ENCODE results near the gene ZGPAT. TPM values are rescaled to one million over a fixed set of nuclear protein-coding genes. Genes with fewer than 3 reads are reported as not detected.

Gene ZGPAT
- total RNA-seq, 4 donors from 2014 or later, result 21.7 to 25.8 (median 23.3) TPM

DNA sequence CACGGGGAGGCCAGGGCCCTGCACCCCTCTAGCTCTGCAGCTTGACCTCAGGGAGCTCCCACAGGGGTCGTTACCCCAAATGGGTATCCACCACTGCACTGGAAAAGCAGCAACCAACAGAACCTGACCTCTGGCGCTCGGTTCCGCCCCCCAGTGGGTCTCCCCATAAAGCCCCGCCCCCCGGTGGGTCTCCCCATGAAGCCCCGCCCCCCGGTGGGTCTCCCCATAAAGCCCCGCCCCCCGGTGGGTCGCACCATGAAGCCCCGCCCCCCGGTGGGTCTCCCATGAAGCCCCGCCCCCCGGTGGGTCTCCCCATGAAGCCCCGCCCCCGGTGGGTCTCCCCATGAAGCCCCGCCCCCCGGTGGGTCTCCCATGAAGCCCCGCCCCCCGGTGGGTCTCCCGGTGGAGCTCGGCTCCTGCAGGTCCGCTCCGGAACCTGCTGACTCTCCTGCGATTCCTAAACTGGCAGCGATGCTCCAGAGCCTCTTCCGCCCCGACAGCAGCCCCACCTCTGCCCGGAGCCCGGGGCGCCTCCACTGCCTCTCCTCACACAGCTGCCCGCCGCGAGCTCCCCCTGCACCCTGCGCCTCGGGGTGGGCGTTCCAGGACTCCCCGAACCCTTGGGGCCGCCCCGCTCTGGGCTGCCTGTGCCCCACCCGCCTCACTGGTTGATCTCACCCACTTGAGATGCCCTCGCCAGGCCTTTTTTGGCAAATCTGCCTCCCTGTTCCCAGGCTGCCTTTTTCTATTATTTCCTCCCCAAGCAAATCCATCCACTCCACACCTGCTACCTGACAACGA is 43.8 kb downstream of the ZGPAT start:
- Histone ChIP-seq H3K27ac (no peak overlapping the region), H3K4me3 (no peak overlapping the region), H3K9me3 (no peaks in the 10 kb centered on the region), H3K27me3 (no peaks in the 10 kb centered on the region), H3K36me3 (peaks cover 11% of the 10 kb centered on the region), H3K4me1 (no peaks in the 10 kb centered on the region)
- DNase-seq (ENCODE audit: low spot score in 2 of 2), result no peak
- 53% methylated on average over 14 of the region's 45 CpGs for WGBS
- TF ChIP-seq, protein P1, sequence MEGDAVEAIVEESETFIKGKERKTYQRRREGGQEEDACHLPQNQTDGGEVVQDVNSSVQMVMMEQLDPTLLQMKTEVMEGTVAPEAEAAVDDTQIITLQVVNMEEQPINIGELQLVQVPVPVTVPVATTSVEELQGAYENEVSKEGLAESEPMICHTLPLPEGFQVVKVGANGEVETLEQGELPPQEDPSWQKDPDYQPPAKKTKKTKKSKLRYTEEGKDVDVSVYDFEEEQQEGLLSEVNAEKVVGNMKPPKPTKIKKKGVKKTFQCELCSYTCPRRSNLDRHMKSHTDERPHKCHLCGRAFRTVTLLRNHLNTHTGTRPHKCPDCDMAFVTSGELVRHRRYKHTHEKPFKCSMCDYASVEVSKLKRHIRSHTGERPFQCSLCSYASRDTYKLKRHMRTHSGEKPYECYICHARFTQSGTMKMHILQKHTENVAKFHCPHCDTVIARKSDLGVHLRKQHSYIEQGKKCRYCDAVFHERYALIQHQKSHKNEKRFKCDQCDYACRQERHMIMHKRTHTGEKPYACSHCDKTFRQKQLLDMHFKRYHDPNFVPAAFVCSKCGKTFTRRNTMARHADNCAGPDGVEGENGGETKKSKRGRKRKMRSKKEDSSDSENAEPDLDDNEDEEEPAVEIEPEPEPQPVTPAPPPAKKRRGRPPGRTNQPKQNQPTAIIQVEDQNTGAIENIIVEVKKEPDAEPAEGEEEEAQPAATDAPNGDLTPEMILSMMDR (IDR thresholded peaks at IDR 0.05), result no peak
- no peak for TF ChIP-seq POLR2A (IDR thresholded peaks at IDR 0.05)
- no peak for TF ChIP-seq EP300 (IDR thresholded peaks at IDR 0.05)
- TF ChIP-seq POLR2AphosphoS5 (IDR thresholded peaks at IDR 0.05), result no peak

DNA sequence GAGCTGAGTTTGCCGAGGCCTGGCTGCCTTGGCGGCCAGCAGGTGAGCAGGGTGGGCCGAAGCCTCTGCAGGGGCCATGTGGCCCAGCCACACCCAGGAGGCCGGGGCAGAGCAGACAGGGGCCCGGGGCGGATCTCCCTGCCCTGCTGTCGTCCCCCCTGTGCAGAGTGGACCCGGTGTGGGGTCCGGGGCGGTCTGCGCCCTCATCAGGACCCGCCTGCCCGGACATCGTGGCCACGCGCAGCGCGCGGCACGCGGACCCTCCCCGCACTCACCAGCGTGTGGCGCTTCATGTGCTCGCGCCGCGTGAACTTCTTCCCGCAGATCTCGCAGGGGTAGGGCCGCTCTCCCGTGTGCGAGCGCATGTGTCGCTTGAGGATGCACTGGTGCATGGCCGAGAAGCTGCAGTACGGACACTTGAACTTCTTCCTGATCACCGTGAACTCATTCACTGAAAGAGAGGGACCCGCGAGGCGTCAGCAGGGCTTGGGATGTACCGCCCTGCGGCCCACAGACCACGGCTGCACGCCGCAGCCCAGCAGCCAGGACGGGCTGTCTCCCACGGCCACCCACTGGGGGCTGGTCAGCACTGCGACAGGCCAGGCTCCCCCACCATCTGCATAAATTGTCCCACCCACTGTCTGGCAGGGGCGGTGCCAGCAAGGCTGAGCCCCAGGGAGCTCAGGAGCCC is 44.7 kb downstream of the ZGPAT start:
- WGBS, result 94% methylated on average over 15 of the region's 50 CpGs
- Histone ChIP-seq H3K9me3 (no peaks in the 10 kb centered on the region), H3K27ac (no peak overlapping the region), H3K36me3 (peaks cover 11% of the 10 kb centered on the region), H3K27me3 (no peaks in the 10 kb centered on the region), H3K4me3 (no peak overlapping the region), H3K4me1 (no peaks in the 10 kb centered on the region)
- TF ChIP-seq, protein P1 (IDR thresholded peaks at IDR 0.05), result no peak
- TF ChIP-seq POLR2A (IDR thresholded peaks at IDR 0.05) (no peak), POLR2AphosphoS5 (IDR thresholded peaks at IDR 0.05) (no peak), EP300 (IDR thresholded peaks at IDR 0.05) (no peak)
- DNase-seq (ENCODE audit: low spot score in 2 of 2), result no peak

DNA sequence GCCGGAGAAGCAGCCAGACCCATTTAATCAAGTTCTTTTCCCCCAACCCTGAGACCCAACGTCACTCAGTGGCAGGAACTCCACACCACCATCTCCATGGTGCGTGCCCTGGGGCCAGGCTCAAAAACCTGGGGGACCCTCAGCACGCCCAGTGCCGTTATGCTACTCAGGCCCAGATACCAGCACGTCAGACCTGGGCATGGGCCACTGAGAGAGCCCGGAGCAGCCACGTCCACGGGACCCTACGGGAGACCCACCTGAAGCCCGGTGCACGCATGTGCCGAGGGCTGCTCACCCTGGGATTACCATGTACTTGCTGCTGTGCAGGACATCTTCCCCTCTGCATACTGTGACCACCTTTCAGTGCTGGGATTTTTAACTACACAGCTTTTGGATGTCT is 45.5 kb downstream of the ZGPAT start:
- Histone ChIP-seq H3K36me3 (peaks cover 11% of the 10 kb centered on the region), H3K27ac (no peak overlapping the region), H3K4me1 (no peaks in the 10 kb centered on the region), H3K27me3 (no peaks in the 10 kb centered on the region), H3K9me3 (no peaks in the 10 kb centered on the region), H3K4me3 (no peak overlapping the region)
- no peak for DNase-seq (ENCODE audit: low spot score in 2 of 2)
- 92% methylated on average over 13 of the region's 13 CpGs for WGBS
- TF ChIP-seq POLR2A (IDR thresholded peaks at IDR 0.05) (no peak), EP300 (IDR thresholded peaks at IDR 0.05) (no peak), POLR2AphosphoS5 (IDR thresholded peaks at IDR 0.05) (no peak)
- TF ChIP-seq, protein P1 (IDR thresholded peaks at IDR 0.05), result no peak

DNA sequence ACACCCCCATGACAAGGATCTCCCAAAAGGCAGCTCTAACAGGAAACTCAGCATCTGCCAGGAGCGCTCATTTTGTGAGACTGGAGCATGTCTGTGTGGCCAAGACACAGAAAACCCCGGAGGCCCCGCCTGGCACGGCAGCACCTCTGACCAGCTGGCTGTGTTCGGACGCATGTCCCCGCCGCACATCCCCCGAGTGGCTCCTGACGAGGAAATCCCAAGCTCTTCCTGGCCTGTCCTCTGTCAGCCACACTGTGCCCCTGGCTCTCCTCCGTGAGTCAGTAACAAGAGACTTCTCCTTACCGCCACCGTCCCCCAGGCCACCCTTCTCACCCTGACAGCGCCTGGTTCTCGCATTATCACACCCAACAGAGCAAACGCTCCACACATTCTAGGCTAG is 46.2 kb downstream of the ZGPAT start:
- no peak overlapping the region for H3K27ac ChIP-seq
- no peaks in the 10 kb centered on the region for H3K9me3 ChIP-seq
- peaks cover 11% of the 10 kb centered on the region for H3K36me3 ChIP-seq
- H3K4me3 ChIP-seq, result no peak overlapping the region
- H3K27me3 ChIP-seq, result no peaks in the 10 kb centered on the region
- no peak for DNase-seq (ENCODE audit: low spot score in 2 of 2)
- TF ChIP-seq POLR2AphosphoS5 (IDR thresholded peaks at IDR 0.05), result no peak
- whole genome bisulfite sequencing, result 79% methylated on average over 16 of the region's 16 CpGs
- no peaks in the 10 kb centered on the region for H3K4me1 ChIP-seq

DNA sequence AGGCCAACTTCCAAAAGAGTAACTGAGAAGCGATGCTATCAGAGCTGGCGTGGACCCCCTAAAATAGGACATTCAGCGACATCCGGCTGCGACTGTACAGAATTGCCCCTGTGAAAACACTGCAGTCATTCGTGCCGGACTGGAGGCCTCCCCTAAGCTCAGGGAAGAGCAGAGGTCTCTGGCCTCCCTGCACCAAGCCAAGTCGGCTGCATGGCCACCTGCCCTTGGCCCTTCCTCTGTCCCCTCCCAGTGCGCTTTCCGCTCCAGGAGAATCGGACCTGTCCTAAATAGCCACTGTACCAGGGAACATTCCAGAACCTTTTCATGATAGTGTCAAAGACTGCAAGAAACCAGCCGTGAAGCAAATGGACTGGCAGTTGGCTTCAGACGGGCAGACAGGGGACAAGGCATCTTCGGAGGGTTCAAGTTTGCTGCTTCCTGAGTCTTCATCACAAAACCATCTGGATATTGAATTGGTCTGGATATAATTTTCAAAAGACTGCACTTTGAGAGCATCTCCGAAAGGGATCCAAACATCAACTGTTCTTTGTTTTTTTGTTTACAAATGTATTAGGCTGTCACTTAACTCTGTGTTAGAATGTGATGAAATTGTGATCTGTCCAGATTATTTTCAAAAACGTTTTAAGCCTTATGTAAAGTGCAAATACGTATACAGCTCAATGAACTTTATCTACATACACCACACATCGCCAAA is 48.3 kb downstream of the ZGPAT start:
- WGBS, result 85% methylated on average over 18 of the region's 18 CpGs
- H3K9me3 ChIP-seq, result no peaks in the 10 kb centered on the region
- no peak overlapping the region for H3K4me3 ChIP-seq
- H3K4me1 ChIP-seq, result no peaks in the 10 kb centered on the region
- TF ChIP-seq POLR2A (IDR thresholded peaks at IDR 0.05) (no peak), POLR2AphosphoS5 (IDR thresholded peaks at IDR 0.05) (no peak), EP300 (IDR thresholded peaks at IDR 0.05) (no peak)
- TF ChIP-seq, protein P1 (IDR thresholded peaks at IDR 0.05), result no peak
- peaks cover 11% of the 10 kb centered on the region for H3K36me3 ChIP-seq
- no peak overlapping the region for H3K27ac ChIP-seq
- no peaks in the 10 kb centered on the region for H3K27me3 ChIP-seq
- DNase-seq (ENCODE audit: low spot score in 2 of 2), result no peak
